ENCODE measurements around the gene ADSS1.

- TF ChIP-seq CTCF (IDR thresholded peaks at IDR 0.05) (no peak), POLR2A (IDR thresholded peaks at IDR 0.05) (no peak)
Measured at GRCh38 chr14:104757681-104758392, 33.8 kb downstream of the ADSS1 start.
